Measurements from ENCODE around the gene PIK3R6.

PIK3R6 gene

DNA sequence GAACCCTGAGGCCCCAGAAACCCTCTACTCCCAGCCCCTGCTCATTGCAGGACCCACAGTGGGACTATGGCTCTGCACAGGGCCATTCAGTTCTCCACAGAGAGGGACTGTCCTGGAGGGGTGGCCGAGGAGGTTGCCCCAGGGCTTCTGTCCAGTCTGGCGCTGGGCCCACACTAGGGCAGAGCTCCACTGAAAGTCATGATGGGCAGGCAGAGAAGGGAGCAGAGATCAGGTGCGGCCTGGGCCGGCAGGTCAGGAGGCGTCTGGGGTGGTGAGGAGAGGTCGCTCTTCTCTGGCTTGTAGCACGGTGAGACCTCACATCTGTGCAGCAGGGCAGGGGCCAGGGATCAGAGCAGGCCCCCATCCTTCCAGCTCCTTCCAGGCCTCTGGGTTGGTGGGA lies 13.0 kb upstream of the PIK3R6 start:
- H3K4me3 ChIP-seq (ENCODE audit: low read depth, low read length), result no peak overlapping the region
- TF ChIP-seq POLR2A (IDR thresholded peaks at IDR 0.05; ENCODE audit: extremely low read depth, insufficient read length) (no peak), MYC (IDR thresholded peaks at IDR 0.05; ENCODE audit: low read depth, low read length) (no peak), CTCF (IDR thresholded peaks at IDR 0.05; ENCODE audit: low read depth, low read length) (no peak)
- TF ChIP-seq, protein P1, sequence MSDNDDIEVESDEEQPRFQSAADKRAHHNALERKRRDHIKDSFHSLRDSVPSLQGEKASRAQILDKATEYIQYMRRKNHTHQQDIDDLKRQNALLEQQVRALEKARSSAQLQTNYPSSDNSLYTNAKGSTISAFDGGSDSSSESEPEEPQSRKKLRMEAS (IDR thresholded peaks at IDR 0.05; ENCODE audit: low read depth, low read length), result no peak
- DNase-seq (ENCODE audit: low read depth), result no peak

DNA sequence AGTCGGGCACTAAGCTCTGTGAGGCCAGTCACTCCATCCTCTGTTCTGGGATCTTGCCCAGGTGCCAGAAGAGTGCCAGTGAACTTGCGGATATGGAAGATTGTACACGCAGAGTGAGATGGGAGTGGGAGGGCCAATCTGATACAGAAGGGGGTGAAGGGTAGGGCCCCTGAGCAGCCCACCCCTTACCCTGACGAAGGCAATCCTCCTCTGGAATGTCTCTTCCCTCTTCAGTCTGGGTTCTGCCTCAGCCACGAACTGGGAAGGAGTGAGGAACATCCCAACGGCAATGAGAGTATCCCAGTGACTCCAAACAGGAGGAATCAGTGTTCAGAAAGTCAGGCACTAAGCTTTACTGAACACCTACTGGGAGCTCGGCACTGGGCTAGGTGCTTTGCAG lies 11.9 kb upstream of the PIK3R6 start:
- no peak overlapping the region for H3K4me3 ChIP-seq (ENCODE audit: low read depth, low read length)
- TF ChIP-seq POLR2A (IDR thresholded peaks at IDR 0.05; ENCODE audit: extremely low read depth, insufficient read length) (no peak), MYC (IDR thresholded peaks at IDR 0.05; ENCODE audit: low read depth, low read length) (no peak), CTCF (IDR thresholded peaks at IDR 0.05; ENCODE audit: low read depth, low read length) (no peak)
- TF ChIP-seq, protein P1 (IDR thresholded peaks at IDR 0.05; ENCODE audit: low read depth, low read length), result no peak
- no peak for DNase-seq (ENCODE audit: low read depth)

GRCh38 chr17:8877984-8878383 lies 10.5 kb upstream of the PIK3R6 start:
- no peak for DNase-seq (ENCODE audit: low read depth)
- TF ChIP-seq POLR2A (IDR thresholded peaks at IDR 0.05; ENCODE audit: extremely low read depth, insufficient read length) (no peak), CTCF (IDR thresholded peaks at IDR 0.05; ENCODE audit: low read depth, low read length) (no peak), MYC (IDR thresholded peaks at IDR 0.05; ENCODE audit: low read depth, low read length) (no peak)
- TF ChIP-seq, protein P1 (IDR thresholded peaks at IDR 0.05; ENCODE audit: low read depth, low read length), result no peak
- H3K4me3 ChIP-seq (ENCODE audit: low read depth, low read length), result no peak overlapping the region

DNA sequence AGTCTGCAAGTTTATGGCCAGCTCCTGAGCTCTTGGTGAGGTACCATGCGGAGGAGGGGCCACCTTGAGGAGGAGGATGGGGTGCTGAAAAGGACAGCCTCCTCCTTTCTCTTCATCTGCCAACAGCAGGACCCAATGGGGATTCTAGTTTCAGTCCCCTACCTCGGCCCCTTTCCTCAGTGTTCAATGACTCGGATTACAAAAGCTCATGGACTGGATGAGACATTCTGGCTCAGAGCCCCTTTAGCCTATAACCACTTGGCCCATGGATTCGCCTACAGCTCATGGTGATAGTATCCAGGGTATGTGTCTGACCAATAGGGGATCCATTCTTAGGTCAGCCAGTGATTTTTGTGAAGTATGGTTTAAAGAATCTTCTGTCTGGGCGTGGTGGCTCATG lies 8.5 kb upstream of the PIK3R6 start:
- TF ChIP-seq, protein P1 (IDR thresholded peaks at IDR 0.05; ENCODE audit: low read depth, low read length), result no peak
- TF ChIP-seq CTCF (IDR thresholded peaks at IDR 0.05; ENCODE audit: low read depth, low read length), result no peak
- TF ChIP-seq POLR2A (IDR thresholded peaks at IDR 0.05; ENCODE audit: extremely low read depth, insufficient read length), result no peak
- TF ChIP-seq MYC (IDR thresholded peaks at IDR 0.05; ENCODE audit: low read depth, low read length), result no peak
- no peak for DNase-seq (ENCODE audit: low read depth)
- H3K4me3 ChIP-seq (ENCODE audit: low read depth, low read length), result no peak overlapping the region

DNA sequence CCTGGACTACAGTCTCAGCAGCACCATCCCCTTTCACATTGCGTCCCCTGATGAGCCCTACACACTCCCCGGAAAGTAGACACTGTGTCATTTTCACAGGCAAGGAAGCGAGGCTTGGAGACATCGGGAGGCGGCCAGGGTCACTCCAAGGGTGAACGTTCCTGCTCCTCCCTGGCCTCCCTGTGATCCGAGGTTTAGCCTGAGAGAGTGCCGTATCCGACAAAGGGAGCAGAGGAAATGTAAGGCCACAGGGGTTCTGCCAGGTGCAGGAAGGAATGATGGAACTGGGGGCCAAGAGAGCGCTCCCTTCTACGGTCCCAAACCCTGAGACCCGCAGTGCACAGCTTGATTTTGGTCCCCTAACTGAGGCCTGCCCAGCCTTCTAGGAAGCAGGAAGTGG lies 8.0 kb upstream of the PIK3R6 start:
- no peak for DNase-seq (ENCODE audit: low read depth)
- no peak for TF ChIP-seq MYC (IDR thresholded peaks at IDR 0.05; ENCODE audit: low read depth, low read length)
- no peak for TF ChIP-seq CTCF (IDR thresholded peaks at IDR 0.05; ENCODE audit: low read depth, low read length)
- TF ChIP-seq, protein P1 (IDR thresholded peaks at IDR 0.05; ENCODE audit: low read depth, low read length), result no peak
- no peak for TF ChIP-seq POLR2A (IDR thresholded peaks at IDR 0.05; ENCODE audit: extremely low read depth, insufficient read length)
- no peak overlapping the region for H3K4me3 ChIP-seq (ENCODE audit: low read depth, low read length)

Data from NB4 (cell line).